22Rv1 (cell line): ENCODE results near the gene SUGCT.

ENCODE experiments used
- ZFX ChIP-seq: fragments of 450-650 bp; IDR thresholded peaks from 2 replicates; pipeline ENCODE4 v1.6.1; 2017; ENCODE audit warnings: antibody characterized with exemption, borderline replicate concordance
- TF ChIP-seq, protein P1 (sequence below): fragments of 450-650 bp; IDR thresholded peaks from 2 replicates; pipeline ENCODE4 v1.5.1; 2017; ENCODE audit warnings: mild to moderate bottlenecking

DNA sequence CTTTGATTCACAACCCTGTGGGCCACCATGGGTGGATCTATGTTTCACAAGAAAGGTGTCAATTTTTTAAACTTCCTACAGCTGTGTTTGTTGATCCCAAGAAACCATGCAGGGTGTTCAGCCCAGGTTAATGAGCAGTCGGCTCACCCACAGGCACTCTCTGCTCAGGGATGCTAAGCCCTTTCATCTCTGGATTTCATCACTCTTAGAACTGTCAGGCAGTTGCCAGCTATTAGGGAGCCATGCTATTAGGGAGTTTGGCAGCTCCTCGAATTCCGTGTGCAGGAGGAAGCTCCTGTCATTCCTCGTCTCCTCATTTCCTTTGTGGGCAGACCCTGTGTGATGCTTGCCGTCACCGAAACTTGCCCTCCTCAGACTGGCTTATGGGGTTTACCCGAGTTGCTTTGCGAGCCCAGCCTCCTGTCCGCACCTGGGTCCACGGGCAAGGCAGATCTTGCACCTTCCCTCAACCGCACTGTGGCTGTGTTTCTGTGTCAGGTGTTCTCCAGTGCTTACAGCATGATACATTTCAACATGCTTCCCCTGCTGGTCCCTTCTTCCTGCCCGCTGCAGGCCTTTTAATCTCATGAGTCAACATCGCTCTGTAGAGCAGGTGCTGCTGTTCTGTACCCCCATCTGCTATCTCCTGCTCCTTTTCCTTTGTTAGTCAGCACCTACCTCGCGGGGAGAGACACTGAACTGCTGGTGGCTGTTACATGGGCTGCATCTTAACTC, 509.8 kb downstream of the SUGCT start:
- TF ChIP-seq, protein P1, sequence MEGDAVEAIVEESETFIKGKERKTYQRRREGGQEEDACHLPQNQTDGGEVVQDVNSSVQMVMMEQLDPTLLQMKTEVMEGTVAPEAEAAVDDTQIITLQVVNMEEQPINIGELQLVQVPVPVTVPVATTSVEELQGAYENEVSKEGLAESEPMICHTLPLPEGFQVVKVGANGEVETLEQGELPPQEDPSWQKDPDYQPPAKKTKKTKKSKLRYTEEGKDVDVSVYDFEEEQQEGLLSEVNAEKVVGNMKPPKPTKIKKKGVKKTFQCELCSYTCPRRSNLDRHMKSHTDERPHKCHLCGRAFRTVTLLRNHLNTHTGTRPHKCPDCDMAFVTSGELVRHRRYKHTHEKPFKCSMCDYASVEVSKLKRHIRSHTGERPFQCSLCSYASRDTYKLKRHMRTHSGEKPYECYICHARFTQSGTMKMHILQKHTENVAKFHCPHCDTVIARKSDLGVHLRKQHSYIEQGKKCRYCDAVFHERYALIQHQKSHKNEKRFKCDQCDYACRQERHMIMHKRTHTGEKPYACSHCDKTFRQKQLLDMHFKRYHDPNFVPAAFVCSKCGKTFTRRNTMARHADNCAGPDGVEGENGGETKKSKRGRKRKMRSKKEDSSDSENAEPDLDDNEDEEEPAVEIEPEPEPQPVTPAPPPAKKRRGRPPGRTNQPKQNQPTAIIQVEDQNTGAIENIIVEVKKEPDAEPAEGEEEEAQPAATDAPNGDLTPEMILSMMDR = no peak
- no peak for TF ChIP-seq ZFX
